ENCODE measurements around the gene GPC5.
"Not testable (repeated sequence)": the region's sequence is repeated elsewhere in the genome, so short reads cannot be mapped to it uniquely, and the experiment has no call there.

GPC5 gene

DNA sequence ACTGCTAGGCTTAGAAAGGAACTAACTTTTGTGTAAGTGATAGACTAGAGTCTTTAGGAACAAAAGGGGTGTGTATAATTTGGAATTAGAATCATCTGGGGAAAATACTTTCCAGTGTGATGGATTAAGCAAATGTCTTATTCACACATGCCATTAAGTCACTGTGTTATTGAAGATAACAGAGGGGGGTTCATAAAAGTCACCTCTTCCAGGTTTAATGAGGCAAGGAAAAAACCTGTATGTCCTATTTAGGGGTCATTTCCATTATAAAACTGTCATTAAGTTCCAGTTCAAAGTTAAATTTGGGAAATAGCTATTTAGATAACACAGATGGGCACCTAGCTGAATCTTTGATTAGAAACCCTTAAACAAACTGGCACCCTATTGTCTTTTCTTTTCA is 1323.2 kb downstream of the GPC5 start:
- Histone ChIP-seq H3K9ac (ENCODE audit: low read depth, low read length) (no peak overlapping the region), H3K36me3 (ENCODE audit: insufficient read depth, low read length) (no peaks in the 10 kb centered on the region), H3K4me1 (ENCODE audit: insufficient read depth, low read length) (peaks cover 3% of the 10 kb centered on the region; the same call in 1 of the 2 replicates), H3K9me3 (ENCODE audit: control insufficient read depth, insufficient read depth, low read length) (no peaks in the 10 kb centered on the region)

DNA sequence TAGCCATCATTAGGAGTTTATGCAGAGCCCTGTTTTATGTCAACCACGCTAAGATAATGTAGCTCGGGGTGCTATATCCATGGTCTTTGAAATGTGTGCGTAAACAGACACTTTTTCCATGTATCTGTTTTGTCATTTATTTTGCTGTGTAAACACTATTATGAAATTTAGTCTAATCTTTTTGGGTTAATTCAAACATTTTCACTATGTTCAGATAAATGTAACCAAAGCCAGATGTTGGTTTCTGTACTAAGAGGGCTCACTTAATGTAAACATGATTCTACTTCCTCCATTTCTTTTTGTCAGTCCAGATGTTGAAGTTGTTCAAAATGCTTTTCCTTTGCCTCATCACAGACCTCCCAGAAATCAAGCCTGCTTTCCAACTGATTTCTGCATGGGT is 1328.7 kb downstream of the GPC5 start:
- no peaks in the 10 kb centered on the region for H3K36me3 ChIP-seq (ENCODE audit: insufficient read depth, low read length)
- H3K9ac ChIP-seq (ENCODE audit: low read depth, low read length), result no peak overlapping the region
- no peaks in the 10 kb centered on the region for H3K4me1 ChIP-seq (ENCODE audit: insufficient read depth, low read length)
- no peaks in the 10 kb centered on the region for H3K9me3 ChIP-seq (ENCODE audit: control insufficient read depth, insufficient read depth, low read length)

DNA sequence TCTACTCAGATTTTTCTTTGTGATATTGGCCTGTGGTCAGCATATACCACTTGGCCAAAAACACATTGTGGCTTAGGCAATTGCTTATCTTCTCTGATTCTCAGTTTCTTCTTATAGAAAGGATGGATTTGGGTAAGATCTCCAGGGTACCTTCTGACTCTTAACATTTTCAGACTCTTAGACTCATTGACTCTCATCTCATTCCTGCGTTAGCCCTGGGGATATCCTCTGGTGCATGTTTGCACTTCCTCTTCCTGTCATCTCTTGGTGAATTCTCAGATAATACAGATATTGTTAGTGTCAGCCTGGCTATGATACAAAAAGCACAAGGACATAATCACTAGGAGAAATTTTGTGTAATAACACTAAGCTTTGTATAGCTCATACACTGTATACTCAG is 1335.6 kb downstream of the GPC5 start:
- no peaks in the 10 kb centered on the region for H3K9me3 ChIP-seq (ENCODE audit: control insufficient read depth, insufficient read depth, low read length)
- no peak overlapping the region for H3K9ac ChIP-seq (ENCODE audit: low read depth, low read length)
- H3K36me3 ChIP-seq (ENCODE audit: insufficient read depth, low read length), result no peaks in the 10 kb centered on the region
- H3K4me1 ChIP-seq (ENCODE audit: insufficient read depth, low read length), result no peaks in the 10 kb centered on the region

DNA sequence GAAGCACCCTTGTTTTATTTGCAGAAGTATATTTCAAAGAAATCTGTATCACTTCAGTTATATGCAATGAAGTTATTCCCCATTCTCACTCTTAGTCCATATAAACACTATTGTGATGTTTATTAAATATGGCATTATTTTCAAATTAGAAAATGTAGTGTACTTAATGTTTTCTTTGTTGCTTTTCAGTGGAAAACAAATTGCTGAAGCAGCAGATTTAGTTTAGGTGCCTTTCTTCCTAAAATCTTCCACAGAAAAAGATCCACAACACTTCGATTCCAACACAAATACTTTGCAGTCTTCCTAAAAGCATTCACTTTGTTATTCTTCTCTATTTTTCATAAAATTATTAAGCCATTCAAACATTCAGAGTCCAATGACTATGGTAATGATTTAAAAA is 1336.1 kb downstream of the GPC5 start:
- Histone ChIP-seq H3K4me1 (ENCODE audit: insufficient read depth, low read length) (no peaks in the 10 kb centered on the region), H3K9me3 (ENCODE audit: control insufficient read depth, insufficient read depth, low read length) (no peaks in the 10 kb centered on the region), H3K9ac (ENCODE audit: low read depth, low read length) (no peak overlapping the region), H3K36me3 (ENCODE audit: insufficient read depth, low read length) (no peaks in the 10 kb centered on the region)

DNA sequence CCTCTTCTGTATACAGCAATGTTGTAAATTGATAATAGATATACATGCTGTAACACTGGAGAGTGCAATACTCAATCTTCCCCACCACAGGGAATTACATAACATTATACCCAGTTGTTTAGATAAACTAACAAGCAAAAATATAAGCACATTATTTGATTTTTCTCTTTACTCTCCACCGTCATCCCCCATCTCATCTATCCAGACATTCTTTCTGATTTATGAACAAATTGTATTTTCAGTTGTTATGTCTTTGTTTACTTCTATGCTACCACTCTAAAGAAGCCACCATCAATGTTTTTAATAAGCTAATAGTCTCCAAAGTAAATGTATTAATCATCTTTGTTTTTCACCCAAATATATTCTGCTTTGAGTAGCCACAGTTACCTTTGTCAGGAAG is 1337.5 kb downstream of the GPC5 start:
- Histone ChIP-seq H3K9me3 (ENCODE audit: control insufficient read depth, insufficient read depth, low read length) (no peaks in the 10 kb centered on the region), H3K36me3 (ENCODE audit: insufficient read depth, low read length) (no peaks in the 10 kb centered on the region), H3K9ac (ENCODE audit: low read depth, low read length) (no peak overlapping the region), H3K4me1 (ENCODE audit: insufficient read depth, low read length) (no peaks in the 10 kb centered on the region)

DNA sequence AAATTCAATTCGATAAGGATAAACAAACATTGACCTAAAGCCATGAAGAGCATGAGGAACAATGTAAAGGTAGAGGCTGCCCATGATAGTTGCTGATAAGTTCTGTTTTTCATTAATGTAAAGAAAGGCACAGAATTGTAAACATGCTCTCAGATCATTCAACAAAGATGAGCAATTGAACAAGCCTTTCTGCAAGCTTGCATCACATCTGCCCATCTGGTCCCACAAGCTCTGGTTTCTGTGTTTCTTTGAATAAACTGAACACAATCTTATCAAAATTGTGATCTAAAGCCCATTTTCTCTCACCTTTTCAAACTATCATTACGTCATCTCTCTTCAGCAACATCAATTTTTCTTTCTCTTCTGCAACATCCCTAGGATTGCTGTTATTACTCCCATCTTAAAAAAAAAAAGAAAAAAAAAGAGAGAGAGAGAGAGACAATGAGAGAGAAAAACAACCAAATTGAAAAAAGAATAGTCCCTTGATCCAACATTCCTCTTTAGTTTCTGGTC is 1340.9 kb downstream of the GPC5 start:
- no peaks in the 10 kb centered on the region for H3K4me1 ChIP-seq (ENCODE audit: insufficient read depth, low read length)
- no peak overlapping the region for H3K9ac ChIP-seq (ENCODE audit: low read depth, low read length)
- H3K9me3 ChIP-seq (ENCODE audit: control insufficient read depth, insufficient read depth, low read length), result no peaks in the 10 kb centered on the region
- H3K36me3 ChIP-seq (ENCODE audit: insufficient read depth, low read length), result no peaks in the 10 kb centered on the region

DNA sequence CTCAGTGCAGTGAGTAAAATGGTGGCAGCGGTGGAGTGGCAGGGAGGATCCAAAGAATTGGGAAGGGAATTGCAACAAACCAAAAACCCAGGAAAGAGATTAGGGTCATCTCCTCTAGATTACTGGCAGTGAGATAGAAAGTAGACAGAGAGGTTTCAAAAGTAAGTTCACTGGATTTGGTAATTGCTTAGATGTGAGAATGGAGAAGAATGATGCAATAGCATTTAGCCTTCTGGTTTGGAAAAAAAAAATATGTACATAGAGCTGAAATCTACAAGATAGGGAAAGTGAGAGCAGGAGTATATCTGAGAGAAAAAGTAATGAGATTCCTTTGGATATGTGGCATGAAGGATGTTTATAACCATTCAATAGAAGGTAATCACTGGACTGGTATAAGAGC is 1345.6 kb downstream of the GPC5 start:
- Histone ChIP-seq H3K36me3 (ENCODE audit: insufficient read depth, low read length) (no peaks in the 10 kb centered on the region), H3K9me3 (ENCODE audit: control insufficient read depth, insufficient read depth, low read length) (no peaks in the 10 kb centered on the region), H3K4me1 (ENCODE audit: insufficient read depth, low read length) (no peaks in the 10 kb centered on the region), H3K9ac (ENCODE audit: low read depth, low read length) (no peak overlapping the region)

GRCh38 chr13:92745258-92745657 is 1346.8 kb downstream of the GPC5 start:
- Histone ChIP-seq H3K36me3 (ENCODE audit: insufficient read depth, low read length) (no peaks in the 10 kb centered on the region), H3K4me1 (ENCODE audit: insufficient read depth, low read length) (no peaks in the 10 kb centered on the region), H3K9me3 (ENCODE audit: control insufficient read depth, insufficient read depth, low read length) (no peaks in the 10 kb centered on the region), H3K9ac (ENCODE audit: low read depth, low read length) (no peak overlapping the region)

DNA sequence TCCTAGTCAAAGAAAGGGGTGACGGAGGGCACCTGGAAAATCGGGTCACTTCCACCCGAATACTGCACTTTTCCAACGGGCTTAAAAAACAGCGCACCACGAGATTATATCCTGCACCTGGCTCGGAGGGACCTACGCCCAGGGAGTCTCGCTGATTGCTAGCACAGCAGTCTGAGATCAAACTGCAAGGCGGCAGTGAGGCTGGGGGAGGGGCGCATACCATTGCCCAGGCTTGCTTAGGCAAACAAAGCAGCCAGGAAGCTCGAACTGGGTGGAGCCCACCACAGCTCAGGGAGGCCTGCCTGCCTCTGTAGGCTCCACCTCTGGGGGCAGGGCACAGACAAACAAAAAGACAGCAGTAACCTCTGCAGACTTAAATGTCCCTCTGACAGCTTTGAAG is 1354.3 kb downstream of the GPC5 start:
- not testable (repeated sequence) for H3K36me3 ChIP-seq (ENCODE audit: insufficient read depth, low read length); H3K9me3 ChIP-seq (ENCODE audit: control insufficient read depth, insufficient read depth, low read length); H3K4me1 ChIP-seq (ENCODE audit: insufficient read depth, low read length); H3K9ac ChIP-seq (ENCODE audit: low read depth, low read length)

- Histone ChIP-seq H3K36me3 (ENCODE audit: insufficient read depth, low read length) (no peaks in the 10 kb centered on the region; the same call in 1 of the 2 replicates), H3K9me3 (ENCODE audit: control insufficient read depth, insufficient read depth, low read length) (peaks cover 5% of the 10 kb centered on the region), H3K9ac (ENCODE audit: low read depth, low read length) (no peak overlapping the region), H3K4me1 (ENCODE audit: insufficient read depth, low read length) (no peaks in the 10 kb centered on the region)
Measured at GRCh38 chr13:92761710-92762109, 1363.3 kb downstream of the GPC5 start.

- H3K9ac ChIP-seq (ENCODE audit: low read depth, low read length), result no peak overlapping the region
- no peaks in the 10 kb centered on the region; the same call in 1 of the 2 replicates for H3K9me3 ChIP-seq (ENCODE audit: control insufficient read depth, insufficient read depth, low read length)
- H3K4me1 ChIP-seq (ENCODE audit: insufficient read depth, low read length), result no peaks in the 10 kb centered on the region
- no peaks in the 10 kb centered on the region for H3K36me3 ChIP-seq (ENCODE audit: insufficient read depth, low read length)
Measured at GRCh38 chr13:92767468-92767867, 1369.0 kb downstream of the GPC5 start.

DNA sequence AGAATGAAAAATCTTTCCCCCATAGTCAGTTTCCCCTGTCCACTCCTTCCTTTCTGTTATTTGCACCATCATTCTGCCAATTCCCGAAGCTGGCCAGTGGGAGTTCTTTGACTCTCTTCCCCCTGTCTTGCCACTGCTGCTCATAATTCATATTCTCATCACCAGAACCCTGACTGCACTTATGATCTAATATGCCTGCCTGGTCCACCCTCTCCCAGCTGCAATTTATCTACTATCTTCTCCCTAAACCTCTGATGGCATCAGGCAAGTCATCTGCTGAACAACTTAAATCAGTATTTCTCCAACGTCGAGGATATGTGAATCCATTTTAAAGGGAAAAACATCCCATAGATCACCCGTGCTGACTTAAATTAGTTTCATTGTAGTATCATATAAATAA is 1370.2 kb downstream of the GPC5 start:
- Histone ChIP-seq H3K4me1 (ENCODE audit: insufficient read depth, low read length) (no peaks in the 10 kb centered on the region), H3K36me3 (ENCODE audit: insufficient read depth, low read length) (no peaks in the 10 kb centered on the region), H3K9me3 (ENCODE audit: control insufficient read depth, insufficient read depth, low read length) (no peaks in the 10 kb centered on the region; the same call in 1 of the 2 replicates), H3K9ac (ENCODE audit: low read depth, low read length) (no peak overlapping the region)

- Histone ChIP-seq H3K36me3 (ENCODE audit: insufficient read depth, low read length) (no peaks in the 10 kb centered on the region), H3K9ac (ENCODE audit: low read depth, low read length) (no peak overlapping the region), H3K9me3 (ENCODE audit: control insufficient read depth, insufficient read depth, low read length) (no peaks in the 10 kb centered on the region; the same call in 1 of the 2 replicates), H3K4me1 (ENCODE audit: insufficient read depth, low read length) (no peaks in the 10 kb centered on the region)
Measured at GRCh38 chr13:92769046-92769445, 1370.6 kb downstream of the GPC5 start.

- Histone ChIP-seq H3K4me1 (ENCODE audit: insufficient read depth, low read length) (no peaks in the 10 kb centered on the region), H3K9ac (ENCODE audit: low read depth, low read length) (no peak overlapping the region), H3K36me3 (ENCODE audit: insufficient read depth, low read length) (no peaks in the 10 kb centered on the region), H3K9me3 (ENCODE audit: control insufficient read depth, insufficient read depth, low read length) (no peaks in the 10 kb centered on the region)
Measured at GRCh38 chr13:92775658-92776057, 1377.2 kb downstream of the GPC5 start.

GRCh38 chr13:92781965-92782690 is 1383.7 kb downstream of the GPC5 start:
- no peaks in the 10 kb centered on the region for H3K4me1 ChIP-seq (ENCODE audit: insufficient read depth, low read length)
- no peaks in the 10 kb centered on the region for H3K9me3 ChIP-seq (ENCODE audit: control insufficient read depth, insufficient read depth, low read length)
- no peaks in the 10 kb centered on the region for H3K36me3 ChIP-seq (ENCODE audit: insufficient read depth, low read length)
- H3K9ac ChIP-seq (ENCODE audit: low read depth, low read length), result no peak overlapping the region
